OCI-M2 (cell line): Measurements from ENCODE around the gene ESYT1.

ENCODE experiments used
- DNase-seq: peaks from one replicate; lab custom pipeline; 2025; ENCODE audit not compliant: unreplicated experiment; lab: John Stamatoyannopoulos, UW

Gene ESYT1

DNA sequence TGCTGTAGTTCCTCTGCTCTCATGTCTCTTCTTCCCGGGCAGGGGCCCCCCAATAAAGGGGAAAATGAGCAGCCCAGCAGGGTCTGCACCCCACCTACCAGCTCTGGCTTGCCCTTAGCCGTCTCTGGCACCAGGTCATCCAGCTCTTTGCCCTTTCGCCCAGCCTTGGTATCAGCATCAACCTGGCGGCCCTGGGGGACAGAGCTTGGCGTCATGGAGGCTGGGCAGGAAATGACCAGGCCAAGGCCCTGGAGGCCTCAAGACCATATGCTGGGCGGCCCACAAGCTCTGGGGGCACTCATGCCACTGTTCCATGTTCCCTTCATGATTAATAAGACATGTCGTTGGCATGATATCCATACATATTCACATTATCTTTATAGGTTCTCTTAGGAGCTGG lies 44.8 kb downstream of the ESYT1 start:
- DNase-seq: no peak

DNA sequence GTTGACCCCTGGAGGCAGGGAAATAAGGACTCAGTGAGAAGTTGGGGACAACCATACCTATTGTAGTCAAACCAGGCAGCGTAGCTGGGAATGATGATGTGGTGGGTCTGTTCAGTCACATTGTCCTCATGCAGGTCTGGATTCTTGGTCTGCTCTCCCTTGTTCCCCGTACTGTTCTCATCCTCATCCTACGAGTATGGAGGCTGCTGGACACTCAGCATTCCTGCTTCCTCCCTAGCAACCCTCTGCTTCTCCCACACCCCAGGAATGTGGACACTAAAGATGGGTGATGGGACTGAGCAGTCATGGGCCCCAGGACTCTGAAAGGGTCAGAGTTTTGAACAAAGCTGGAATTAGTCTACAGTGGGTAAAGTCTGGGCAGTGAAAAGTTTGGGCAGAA lies 50.3 kb downstream of the ESYT1 start:
- DNase-seq: no peak

GRCh38 chr12:56186957-56187356 lies 58.9 kb downstream of the ESYT1 start:
- DNase-seq: no peak

DNA sequence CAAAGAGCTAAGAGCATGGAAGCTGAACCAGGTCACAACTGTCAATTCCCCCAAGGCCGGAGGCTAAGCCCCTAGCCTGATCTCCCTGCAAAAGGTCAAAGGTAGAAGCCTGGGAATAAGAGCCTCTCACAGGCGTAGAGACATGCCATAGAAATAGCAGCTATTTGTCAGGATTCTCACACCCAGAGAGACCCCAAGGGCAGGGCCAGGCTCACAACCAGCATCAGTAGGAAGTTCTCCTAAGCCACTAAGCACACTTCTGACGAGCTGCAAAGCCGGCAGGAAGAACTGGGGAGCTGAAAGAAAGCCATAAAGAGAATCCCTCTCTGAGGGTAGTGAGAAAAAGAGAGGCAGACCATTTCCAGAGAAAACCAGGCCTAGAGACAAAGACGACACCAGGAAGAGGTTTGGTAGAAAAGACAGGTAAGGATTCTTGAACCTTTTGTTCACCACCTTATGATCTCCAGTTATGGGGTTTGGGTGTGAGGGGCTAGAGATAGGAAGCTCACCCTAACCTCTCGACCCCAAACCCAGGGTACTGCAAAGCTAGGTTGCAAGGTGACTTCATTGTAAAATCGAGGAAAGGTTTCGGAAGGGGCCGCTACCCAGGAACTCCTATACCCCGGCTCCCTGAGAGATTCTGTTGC lies 60.2 kb downstream of the ESYT1 start:
- no peak for DNase-seq

DNA sequence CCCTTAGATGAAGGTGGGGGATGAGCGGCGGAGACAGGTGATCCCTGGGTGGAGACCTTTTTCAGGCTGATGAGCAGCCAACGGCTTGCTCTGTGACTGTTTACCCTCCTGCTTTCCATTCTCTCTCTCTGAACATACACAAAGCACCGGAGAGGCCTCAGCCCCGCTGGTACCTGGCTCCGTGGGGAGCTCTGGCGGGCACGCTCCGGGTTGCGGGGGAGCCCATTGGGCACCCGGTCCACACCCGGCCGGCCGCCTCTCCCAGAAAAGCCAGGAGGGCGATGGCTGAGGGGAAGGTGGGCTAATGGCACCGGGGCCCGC lies 60.7 kb downstream of the ESYT1 start:
- DNase-seq: no peak

- DNase-seq: peak; percentile 37
Observed at GRCh38 chr12:56189099-56189917, 61.2 kb downstream of the ESYT1 start, which contains the start of gene SMARCC2. SMARCC2 (minus strand) TSS chr12:56189483; CDS start chr12:56189461, 22 bp downstream.

DNA sequence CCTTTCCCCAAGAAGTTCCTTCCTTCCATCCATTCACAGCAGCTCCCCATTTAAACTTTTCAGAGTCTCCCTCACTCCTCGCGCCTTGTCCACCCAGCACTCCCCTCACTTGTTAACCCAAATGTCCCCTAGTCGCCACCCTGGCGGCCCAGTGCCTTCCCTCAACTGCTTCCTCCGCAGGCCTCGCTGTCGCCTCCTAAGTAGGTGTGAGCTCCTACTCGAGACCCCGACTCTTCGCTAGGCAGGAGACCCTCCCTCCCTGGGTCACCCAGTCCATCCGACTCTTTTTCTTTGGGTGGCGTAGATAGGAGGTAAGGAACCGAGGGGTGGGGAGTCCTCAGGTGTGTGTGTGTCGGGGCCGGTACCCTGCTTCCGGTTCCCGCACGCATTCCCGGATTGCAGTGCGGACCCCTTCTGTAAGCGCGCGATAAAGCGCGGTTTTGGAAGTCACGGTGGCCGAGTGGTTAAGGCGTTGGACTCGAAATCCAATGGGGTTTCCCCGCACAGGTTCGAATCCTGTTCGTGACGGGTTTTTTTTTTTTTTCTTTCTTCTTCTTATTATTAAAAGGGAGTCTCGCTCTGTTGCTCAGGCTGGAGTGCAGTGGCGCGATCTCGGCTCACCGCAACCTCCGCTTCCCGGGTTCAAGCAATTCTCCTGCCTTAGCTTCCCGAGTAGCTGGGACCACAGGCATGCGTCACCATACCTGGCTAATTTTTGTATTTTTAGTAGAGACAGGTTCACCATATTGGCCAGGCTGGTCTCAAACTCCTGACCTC lies 62.0 kb downstream of the ESYT1 start:
- peak; percentile 55 for DNase-seq

GRCh38 chr12:56190695-56191155 lies 62.7 kb downstream of the ESYT1 start:
- no peak for DNase-seq

GRCh38 chr12:56192582-56192981 lies 64.5 kb downstream of the ESYT1 start:
- DNase-seq: no peak

DNA sequence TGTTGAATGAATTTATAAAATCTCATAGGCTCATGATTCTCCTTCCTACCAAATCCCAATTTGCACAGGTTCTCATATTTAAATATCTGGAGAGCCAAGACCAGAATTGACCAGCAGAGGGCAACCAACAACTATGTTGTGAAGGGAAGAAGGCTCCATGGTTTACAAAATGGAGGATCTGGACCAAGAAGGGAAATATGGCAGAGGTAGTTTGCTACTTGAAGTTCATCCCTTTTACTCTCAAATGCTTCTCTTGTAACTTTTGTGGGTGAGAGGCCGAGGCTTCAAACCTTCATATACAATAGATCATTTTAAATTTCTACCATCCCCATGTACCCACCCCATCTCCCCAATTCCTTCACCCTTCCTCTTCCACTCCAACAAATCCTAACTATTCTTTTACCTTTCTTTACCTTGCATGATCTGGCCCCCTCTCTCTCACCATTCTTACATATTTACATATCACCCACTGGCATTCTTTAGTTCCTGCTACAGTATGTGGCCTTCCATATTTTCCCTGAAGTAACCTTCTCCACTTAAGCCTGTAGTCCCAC lies 65.0 kb downstream of the ESYT1 start:
- peak; percentile 67 for DNase-seq
